Glomerular visceral epithelial cell (primary cell): ENCODE data around the gene SLAMF9.

Source experiments
- DNase-seq: peaks from one replicate; pipeline ENCODE4 v3.0.0-alpha.2; 2016; ENCODE audit errors: extremely low spot score

The SLAMF9 gene

GRCh38 chr1:159946242-159947187, 7.5 kb downstream of the SLAMF9 start:
- no peak for DNase-seq

GRCh38 chr1:159945483-159946241, 8.4 kb downstream of the SLAMF9 start, which contains the start of gene IGSF9:
Gene IGSF9, minus strand, starts transcription at chr1:159945613. Its CDS starts 2,159 bp downstream, at chr1:159943454.
- peak; percentile 39 for DNase-seq

GRCh38 chr1:159944623-159945455, 9.2 kb downstream of the SLAMF9 start:
- no peak for DNase-seq

- DNase-seq = no peak
Observed at GRCh38 chr1:159943908-159944622, 10.0 kb downstream of the SLAMF9 start.

- DNase-seq = no peak
Observed at GRCh38 chr1:159943278-159943640, 10.8 kb downstream of the SLAMF9 start.

GRCh38 chr1:159942632-159943277, 11.3 kb downstream of the SLAMF9 start:
- no peak for DNase-seq

GRCh38 chr1:159941591-159942560, 12.2 kb downstream of the SLAMF9 start:
- no peak for DNase-seq

- no peak for DNase-seq
Observed at GRCh38 chr1:159941141-159941540, 12.9 kb downstream of the SLAMF9 start.

GRCh38 chr1:159940006-159940620, 13.9 kb downstream of the SLAMF9 start:
- no peak for DNase-seq

- DNase-seq = no peak
Observed at GRCh38 chr1:159939678-159940002, 14.4 kb downstream of the SLAMF9 start.

GRCh38 chr1:159938905-159939677, 14.9 kb downstream of the SLAMF9 start:
- no peak for DNase-seq

GRCh38 chr1:159938211-159938852, 15.7 kb downstream of the SLAMF9 start:
- no peak for DNase-seq

- DNase-seq = no peak
Observed at GRCh38 chr1:159937054-159937750, 16.8 kb downstream of the SLAMF9 start.

- DNase-seq = peak; percentile 71
Observed at GRCh38 chr1:159936273-159936904, 17.6 kb downstream of the SLAMF9 start.

GRCh38 chr1:159935719-159936272, 18.2 kb downstream of the SLAMF9 start:
- DNase-seq = no peak

- DNase-seq = no peak
Observed at GRCh38 chr1:159935305-159935704, 18.7 kb downstream of the SLAMF9 start.
